Measurements from ENCODE around the gene C7.

- TF ChIP-seq, protein P1, sequence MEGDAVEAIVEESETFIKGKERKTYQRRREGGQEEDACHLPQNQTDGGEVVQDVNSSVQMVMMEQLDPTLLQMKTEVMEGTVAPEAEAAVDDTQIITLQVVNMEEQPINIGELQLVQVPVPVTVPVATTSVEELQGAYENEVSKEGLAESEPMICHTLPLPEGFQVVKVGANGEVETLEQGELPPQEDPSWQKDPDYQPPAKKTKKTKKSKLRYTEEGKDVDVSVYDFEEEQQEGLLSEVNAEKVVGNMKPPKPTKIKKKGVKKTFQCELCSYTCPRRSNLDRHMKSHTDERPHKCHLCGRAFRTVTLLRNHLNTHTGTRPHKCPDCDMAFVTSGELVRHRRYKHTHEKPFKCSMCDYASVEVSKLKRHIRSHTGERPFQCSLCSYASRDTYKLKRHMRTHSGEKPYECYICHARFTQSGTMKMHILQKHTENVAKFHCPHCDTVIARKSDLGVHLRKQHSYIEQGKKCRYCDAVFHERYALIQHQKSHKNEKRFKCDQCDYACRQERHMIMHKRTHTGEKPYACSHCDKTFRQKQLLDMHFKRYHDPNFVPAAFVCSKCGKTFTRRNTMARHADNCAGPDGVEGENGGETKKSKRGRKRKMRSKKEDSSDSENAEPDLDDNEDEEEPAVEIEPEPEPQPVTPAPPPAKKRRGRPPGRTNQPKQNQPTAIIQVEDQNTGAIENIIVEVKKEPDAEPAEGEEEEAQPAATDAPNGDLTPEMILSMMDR (IDR thresholded peaks at IDR 0.05) = no peak
- TF ChIP-seq POLR2A (IDR thresholded peaks at IDR 0.05) = no peak
- TF ChIP-seq POLR2AphosphoS5 (IDR thresholded peaks at IDR 0.05) = no peak
Measured at GRCh38 chr5:40957048-40957447, 47.8 kb downstream of the C7 start.
